Spleen (tissue), 7 donors: Measurements from ENCODE around the gene ABCC10.
"Not testable (repeated sequence)": the region's sequence is repeated elsewhere in the genome, so short reads cannot be mapped to it uniquely, and the experiment has no call there.

Experiments used
- CTCF ChIP-seq, 11 experiments: fragments of 200-600 bp in 7 of 11; fragments of 450-650 bp in 4 of 11; sonication (generic) in 4 of 11; IDR thresholded peaks in 8 of 11; conservative IDR thresholded peaks in 3 of 11; 1 replicate in 7 of 11; 2 replicates in 4 of 11; pipeline versions ENCODE4 v1.4.0 to v1.8.0; 2016 to 2021; ENCODE audit warnings: antibody characterized with exemption in 11 of 11, inconsistent platforms in 4 of 11, mild to moderate bottlenecking in 1 of 11
- POLR2A ChIP-seq, 3 donors: fragments of 450-650 bp; IDR thresholded peaks; one replicate each; pipeline ENCODE4 v1.5.1; 2017; ENCODE audit warnings: antibody characterized with exemption in 3 of 3, mild to moderate bottlenecking in 1 of 3
- POLR2AphosphoS5 ChIP-seq, 3 donors: sonication (generic); formaldehyde crosslinking; IDR thresholded peaks; one replicate each; pipeline ENCODE4 v1.5.1; 2017; ENCODE audit warnings: antibody characterized with exemption in 3 of 3
- donor health status: DM: no; HTN: no; CAD: no; lungs with moderate emphysema.
- donor health status: DM: no; HTN: no; CAD: no.
- donor health status: DM: no; HTN: no; CAD: no.

GRCh38 chr6:43467265-43467664 lies 39.9 kb downstream of the ABCC10 start:
- TF ChIP-seq POLR2A (IDR thresholded peaks at IDR 0.05); CTCF (IDR thresholded peaks at IDR 0.05 in 8 of 11, conservative IDR thresholded peaks at IDR 0.05 in 3 of 11); POLR2AphosphoS5 (IDR thresholded peaks at IDR 0.05): not testable (repeated sequence)
